ENCODE measurements around the gene TEAD3.

TEAD3 gene

DNA sequence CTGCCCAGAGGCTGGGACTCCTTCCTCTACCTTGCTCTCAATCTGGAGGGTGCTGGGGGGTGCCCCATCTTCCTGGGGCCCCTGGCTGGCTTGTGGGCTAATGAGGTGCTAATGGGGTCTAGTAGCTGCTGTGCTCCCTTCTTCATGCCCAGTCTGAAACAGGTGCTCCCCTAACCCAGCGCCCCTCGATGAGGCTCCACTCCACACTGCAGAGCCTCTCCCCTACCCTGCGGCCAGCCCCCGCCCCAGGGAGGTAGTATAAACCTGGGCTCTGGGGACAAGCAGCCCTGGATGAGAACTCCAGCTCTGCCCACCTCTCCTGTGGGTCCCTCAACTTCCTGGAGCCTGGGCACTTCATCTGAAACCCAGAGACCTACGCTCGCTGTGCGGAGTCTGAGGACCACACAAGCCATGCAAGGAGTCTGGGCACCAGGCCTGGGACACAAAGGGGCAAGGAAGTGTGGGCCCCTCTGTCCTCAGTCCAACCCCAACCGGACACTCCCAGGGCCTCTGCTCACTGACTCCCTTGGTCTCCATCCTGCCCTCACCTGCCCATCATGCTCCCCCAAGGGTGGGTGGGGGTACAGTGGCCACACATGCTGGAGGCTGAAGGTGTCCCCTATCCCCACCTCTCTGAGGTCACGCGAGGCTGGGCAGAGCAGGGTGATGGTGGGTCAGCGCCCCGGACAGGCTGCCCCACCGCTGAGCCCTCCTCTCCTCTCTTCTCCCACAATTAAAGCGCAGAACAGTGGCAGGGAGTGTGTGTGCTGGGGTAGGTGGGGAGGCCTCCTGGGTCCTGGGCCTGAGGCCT, 22.5 kb downstream of the TEAD3 start:
- DNase-seq, result no peak

DNA sequence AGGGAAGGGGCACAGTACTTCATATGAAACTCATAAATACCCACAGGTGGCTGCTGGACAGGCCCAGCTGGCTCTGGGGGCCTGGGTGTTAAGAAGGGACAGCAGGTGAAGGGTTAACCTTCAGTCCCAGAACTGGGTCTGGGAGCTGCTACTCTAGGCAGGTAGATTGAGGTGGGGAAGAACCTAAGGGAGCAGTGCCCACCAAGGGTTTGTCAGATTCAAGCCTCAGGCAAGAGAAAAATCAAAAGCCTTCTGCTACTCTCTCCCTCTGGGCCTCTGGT, 23.1 kb downstream of the TEAD3 start:
- DNase-seq, result no peak

DNA sequence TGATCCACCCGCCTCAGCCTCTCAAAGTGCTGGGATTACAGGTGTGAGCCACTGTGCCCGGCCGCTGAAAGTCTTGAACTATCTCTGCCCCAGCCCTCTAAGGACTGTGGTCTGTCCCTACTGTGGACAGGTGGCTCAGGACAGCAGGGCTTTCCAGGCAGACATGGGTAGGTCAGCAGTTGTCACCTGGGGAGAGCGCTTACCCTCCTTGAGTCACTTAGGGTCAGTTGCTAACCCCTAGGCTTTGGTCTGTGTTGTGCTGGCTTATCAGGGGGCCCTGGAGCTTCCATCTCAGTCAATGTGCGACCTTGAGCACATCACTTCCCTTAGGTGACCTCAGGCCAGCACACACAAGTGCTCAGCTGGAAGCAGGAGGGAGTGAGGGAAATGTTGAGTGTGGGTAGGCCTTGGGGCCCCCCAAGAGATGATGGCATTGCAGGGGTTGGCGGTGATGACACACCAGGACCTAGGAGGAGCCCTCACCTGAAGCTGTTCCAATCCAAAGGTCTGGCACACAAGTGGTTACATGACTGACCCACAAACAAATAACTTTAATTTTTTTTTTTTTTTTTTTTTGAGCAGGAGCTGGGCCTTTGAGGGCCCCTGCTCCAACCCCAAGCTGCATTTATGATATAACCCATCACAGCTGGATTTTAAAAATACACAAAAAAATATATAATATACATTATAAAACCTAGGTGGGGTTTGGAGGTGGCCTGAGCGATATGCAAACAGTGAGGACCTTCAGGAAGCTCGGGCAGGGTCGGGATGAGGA, 23.6 kb downstream of the TEAD3 start:
- no peak for DNase-seq

DNA sequence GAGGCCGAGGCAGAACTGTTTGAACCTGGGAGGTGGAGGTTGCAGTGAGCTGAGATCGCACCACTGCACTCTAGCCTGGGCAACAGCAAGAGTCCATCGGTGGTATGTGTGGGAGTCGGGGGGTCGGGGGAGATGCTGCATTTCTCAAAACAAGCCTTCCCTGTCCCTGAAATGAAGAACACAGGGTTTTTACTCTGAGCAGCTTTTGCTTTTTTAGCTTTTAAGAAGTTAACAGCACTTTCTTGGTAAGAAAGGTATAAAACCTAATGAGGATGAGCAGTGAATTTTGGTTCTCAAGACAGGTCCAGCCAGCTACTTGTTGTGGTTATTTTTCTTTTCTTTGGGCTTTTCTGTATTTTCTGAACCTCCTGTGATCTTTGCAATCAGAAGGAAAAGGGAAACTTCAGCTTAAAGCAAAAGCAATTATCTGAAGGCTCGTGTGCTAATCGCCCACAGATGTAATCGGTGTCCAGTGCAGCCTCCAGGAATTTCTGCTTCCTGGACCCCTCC, 25.0 kb downstream of the TEAD3 start:
- DNase-seq, result no peak

DNA sequence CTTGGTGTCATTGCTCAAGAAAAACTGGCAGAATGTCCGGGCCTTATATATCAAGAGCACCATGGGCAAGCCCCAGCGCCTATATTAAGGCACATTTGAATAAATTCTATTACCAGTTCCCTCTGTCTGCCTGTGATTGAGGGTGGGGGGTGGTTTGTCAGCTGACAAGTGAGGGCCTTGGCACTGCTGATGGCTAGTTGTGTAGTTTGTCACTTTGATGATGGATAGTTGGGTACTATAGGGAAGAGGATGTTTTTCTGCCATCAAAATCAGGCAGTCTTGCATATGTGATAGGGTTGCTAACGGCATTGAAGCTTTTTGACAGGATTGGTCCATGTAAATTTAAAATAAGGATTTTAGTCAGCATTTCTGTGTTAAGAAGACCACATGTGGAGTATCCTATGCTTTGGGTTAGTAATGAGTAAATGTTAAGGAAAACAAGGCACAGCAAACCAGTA, 26.2 kb downstream of the TEAD3 start:
- DNase-seq, result no peak

DNA sequence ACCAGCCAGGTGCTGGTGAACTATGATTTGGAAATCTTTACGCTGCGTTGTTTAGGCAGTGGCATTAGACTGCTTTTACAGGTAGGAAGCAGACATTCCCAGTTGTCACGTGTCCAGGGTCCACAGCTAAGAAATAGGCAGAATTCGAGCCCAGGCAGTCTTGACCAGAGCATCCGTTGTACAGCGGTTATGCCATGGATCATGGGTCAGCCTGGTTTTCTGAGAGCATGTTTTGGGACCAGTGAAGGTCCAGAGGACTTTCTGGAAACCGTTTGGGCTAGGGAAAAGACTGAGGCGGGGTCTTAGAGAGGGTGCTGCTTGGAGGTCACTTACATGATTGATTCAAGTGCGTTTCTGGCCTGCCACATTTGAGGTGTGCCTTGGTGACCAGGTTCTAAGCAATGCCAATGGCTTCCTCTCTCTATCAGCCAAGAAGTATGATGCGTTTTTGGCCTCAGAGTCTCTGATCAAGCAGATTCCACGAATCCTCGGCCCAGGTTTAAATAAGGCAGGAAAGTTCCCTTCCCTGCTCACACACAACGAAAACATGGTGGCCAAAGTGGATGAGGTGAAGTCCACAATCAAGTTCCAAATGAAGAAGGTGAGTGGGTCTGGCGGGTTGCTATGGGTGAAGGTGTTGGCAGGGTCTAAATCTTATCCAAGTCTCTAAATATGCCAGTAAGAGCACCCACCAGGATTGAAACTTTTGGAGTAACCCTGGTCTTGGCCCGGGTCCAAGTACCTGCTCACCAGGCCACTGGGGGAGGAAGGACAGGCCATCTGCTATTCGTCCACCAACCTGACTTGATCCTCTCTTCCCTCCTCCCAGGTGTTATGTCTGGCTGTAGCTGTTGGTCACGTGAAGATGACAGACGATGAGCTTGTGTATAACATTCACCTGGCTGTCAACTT, 26.9 kb downstream of the TEAD3 start:
- no peak for DNase-seq

DNA sequence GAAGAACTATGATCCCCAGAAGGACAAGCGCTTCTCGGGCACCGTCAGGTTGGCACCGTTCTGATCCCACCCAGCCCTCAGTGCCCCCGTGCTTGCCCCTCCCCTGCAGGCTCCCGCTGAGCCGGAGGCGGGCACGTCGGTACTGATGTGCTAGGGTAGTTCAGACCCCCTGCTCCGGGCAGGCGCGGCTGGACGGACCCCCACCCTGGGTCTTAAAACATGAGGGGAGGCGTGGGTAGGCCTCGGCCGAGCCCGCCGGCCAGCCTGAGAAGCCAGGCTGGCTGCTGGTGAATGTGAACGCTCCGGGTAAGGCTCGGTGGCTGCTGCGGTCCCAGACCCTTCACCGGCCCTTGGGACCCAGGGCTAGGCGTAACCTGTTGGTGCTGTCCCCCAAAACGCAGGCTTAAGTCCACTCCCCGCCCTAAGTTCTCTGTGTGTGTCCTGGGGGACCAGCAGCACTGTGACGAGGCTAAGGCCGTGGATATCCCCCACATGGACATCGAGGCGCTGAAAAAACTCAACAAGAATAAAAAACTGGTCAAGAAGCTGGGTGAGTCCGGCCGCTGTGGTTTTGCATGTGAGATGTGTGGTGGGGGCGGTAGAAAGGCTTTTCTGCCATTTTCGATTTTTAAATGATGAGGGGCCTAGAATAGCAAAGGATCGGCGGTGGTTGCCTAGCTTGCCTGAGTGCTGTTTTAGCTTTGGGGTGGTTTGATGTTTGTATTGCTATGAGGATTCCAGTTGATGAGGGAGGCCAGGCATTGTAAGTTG, 27.7 kb downstream of the TEAD3 start:
- peak in 1 of 2 donors; percentile 45 for DNase-seq

DNA sequence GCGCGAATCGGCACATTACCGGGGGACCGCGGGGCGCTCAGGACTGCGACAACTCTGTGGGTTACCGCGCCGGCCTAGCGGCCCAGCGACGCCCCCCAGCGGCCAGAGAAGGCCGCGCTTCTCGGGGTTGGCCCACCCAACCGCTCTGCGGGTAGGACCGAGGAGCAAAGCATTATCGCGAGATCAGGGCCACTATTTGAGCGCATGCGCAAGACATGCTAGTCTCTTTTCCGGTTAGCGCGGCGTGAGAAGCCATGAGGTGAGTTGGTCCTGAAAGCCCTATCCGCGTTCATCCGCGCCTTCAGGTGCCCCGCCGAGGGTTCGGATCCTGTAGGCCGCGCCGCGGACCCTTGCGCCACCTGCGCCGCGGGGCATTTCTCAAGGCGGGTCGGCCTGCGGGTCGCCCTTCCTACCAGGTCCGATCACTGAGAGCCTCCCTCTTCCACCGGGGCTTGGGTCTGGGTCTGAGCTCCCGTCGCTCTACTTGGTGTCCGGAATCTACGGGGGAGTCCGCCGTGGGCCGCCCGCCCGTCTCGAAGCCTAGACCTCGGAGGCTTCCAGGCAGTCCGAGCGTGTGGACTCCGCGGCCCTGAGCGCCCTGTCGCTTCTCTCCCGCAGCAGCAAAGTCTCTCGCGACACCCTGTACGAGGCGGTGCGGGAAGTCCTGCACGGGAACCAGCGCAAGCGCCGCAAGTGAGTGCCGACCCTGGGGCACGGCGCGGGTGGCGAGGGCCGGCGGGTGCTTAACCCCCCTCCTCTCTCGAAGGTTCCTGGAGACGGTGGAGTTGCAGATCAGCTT, 28.5 kb downstream of the TEAD3 start, which contains the start of gene RPL10A:
Gene RPL10A, plus strand, starts transcription at position 221 of the 799 bp plus-strand sequence. Its CDS starts 34 bp downstream, at position 255.
- peak; percentile 95 to 96 for DNase-seq

DNA sequence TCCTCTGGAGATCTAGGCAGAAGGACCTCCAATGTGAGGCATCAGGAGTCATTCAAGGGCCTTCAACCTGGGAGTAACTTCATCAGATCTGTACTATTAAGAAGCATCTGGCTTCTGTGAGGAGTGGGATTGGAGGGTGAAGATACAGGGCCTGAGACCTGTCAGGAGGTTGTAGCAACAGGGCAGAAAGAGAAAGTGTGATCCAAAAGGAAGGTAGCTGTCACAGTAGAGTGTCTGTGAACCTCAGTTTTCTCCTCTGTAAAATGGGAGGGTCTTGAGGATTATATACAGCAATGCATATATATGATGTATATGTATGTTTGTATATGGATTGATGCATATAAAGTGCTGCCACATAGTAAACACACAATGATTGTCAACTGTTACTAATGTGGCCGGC, 31.2 kb downstream of the TEAD3 start:
- no peak for DNase-seq

DNA sequence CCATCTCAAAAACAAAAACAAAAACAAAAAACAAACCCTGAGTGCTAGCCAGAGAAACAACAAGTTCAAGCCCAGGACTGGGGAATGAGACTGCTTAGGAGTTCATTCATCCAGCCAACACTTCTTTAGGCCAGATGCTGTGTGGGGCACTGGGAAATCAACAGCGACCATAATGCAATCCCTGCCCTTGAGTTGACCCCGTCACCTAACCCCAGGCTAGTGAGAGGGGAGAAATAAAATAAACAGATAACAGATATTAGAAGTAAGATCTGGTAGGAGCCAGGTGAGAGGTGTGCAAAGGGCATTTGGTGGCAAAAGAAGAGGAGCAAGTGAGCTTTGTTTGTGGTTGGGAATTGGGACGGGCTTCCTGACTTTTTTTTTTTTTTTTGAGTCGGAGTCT, 33.6 kb downstream of the TEAD3 start:
- DNase-seq, result no peak

DNA sequence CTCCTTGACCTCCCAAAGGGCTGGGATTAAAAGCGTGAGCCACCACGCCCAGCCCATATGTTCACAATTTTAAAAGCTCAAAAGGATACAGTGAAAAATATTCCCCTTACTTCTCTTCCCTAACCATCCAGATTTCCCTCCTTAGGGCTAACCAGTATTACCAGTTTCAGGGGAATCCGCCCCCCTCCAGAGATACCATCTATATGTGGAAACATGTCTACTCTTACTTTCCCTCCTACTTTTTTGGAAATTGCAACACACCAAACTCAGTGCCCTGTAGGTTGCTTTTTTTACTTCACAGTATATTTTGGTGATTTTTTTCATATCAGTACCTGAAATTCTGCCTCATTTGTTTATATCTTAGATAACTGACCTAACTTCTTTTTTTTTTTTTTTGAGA, 35.6 kb downstream of the TEAD3 start:
- DNase-seq, result no peak

DNA sequence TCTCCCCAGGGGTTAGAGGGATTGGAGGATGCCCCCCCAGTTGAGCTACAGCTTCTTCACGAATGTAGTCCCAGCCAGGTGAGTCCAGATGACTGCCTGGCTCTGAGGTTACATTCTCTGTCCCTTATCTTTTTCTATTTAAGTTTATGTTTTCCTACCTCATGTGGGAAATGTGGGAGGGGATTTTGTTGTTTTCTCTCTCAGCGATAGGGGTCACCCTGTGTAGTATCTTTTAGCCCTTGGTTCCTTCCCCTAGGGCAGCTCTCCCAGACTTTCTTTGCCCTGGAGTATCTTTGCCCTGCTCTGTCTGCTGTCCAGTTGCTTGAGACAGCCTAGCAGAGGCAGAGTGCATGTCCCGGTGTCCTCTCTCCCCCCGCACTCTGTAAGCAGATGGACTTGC, 39.0 kb downstream of the TEAD3 start:
- DNase-seq, result no peak

DNA sequence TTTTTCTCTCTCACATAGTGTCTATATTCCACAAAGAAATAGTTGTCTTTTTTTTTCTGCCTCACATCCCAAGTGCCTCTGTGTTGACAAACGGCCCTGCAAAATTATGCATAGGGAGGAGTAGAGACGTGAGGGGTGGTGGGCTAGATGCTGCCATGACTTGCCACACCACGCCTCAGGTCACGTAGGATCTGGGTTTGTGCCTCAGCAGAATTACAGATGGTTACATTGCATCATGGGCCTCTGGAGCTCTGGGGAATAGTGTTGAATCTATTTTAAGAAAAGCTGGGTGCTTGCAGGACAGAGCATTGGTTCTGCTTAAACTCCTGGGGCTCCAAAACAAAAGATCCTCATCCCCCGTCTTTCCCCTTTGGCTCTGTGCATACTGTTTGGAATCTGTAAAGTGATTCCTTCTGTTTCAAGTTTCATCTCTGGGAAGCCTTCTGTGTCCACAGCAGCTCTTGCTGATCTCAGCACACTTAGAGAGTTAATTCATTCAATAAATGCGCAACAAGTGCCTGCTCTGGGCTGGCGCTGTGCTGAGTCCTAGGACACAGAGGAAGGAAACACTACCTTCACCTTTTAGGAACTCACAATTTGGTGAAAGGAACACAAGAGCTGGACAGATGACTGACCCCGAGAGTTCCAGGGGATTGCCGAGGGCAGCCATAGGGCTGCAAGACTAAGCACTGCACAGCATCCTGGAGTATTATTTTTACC, 42.3 kb downstream of the TEAD3 start:
- no peak for DNase-seq

DNA sequence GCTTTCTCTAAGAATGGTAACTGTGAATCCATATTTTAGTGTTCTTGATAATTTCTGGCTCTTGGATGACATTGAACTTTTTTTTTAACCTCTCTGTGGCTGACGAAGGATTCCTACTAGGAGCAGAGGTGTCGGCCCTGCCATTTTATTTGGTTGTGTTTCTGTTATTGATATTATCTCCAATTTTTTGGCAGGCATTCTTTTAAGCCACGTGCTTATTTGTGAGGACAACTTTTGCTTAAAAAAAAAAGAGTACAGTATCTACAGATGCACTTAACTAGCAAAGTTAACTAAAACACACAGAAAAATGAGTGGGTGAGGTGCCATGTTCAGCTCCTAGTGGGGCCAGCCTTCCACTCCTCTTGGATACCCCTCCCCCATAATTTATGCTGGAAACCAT, 43.6 kb downstream of the TEAD3 start:
- no peak for DNase-seq

DNA sequence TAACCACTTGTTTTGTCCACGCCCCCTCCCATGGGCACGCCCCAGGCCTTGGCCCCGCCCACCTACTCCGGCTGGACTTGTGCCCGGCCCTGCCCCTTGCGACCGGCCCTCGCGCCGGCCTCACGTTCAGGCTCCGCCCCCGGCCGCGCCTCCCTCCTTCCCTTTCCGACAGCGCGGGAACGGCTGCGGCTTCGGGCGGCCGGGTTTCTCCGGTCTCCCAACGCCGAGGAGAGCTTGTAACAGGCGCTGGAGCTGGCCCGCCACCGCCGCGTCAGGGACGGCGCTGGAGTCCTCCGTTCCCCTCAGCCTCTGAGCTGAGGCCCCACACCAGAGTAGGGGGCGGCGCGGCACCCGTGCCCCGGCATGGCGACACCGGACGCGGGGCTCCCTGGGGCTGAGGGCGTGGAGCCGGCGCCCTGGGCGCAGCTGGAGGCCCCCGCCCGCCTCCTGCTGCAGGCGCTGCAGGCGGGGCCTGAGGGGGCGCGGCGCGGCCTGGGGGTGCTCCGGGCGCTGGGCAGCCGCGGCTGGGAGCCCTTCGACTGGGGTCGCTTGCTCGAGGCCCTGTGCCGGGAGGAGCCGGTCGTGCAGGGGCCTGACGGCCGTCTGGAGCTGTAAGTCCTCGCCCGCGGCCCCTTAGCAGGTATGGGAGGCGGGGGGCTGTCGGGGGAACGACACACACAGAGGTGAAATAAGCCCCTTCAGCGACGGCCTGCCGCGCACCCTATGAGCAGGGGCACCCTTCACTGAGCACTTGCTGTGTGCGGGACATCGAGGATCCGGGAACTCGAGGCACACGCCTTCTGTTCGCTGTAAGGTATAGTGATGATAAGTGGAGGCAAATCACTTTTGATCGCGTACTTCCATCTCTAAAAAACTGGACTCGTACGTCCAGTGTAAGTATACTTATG, 44.4 kb downstream of the TEAD3 start, which contains the start of gene FANCE:
Gene FANCE, plus strand, starts transcription at position 156 of the 908 bp plus-strand sequence. Its CDS starts 208 bp downstream, at position 364.
- DNase-seq, result peak; percentile 85 to 87

DNA sequence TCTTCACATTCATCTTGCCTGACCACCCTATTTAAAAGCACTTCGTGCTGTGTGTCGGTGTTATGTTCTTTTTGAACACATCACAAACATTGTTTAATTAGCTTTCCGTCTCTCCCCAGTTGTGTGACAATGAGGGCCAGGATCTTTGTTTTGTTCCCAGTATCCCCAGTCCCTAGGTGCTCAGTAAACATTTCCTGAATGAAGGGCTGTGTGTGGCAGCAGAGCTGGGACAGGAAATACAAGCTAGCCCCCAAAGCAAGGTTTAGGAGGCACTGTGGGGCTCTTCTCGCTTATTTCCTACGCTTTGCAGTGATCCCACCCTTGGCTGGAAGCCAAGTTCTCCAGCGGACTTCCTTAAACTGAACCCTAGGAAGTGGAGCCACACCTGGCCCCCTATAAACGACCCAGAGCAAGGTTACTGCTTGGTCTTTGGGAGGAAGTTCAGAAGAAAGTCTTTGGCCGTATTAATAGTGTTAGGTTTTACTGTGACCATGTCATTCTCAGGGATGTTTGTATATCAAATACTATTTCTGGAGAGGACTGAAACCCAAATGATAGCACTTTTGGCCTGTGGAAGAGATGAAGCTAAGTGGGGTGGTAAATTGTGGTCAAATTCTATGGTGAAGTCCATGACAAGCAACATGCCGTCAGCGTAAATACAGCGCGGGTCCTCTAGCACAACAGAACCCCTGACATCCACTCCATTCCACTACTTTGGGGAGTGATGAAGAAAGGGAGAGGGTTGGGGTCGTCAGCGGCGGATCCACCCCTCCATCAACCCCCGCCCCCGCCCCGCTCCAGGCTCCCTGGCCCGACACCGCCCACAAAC, 45.3 kb downstream of the TEAD3 start:
- DNase-seq, result no peak

DNA sequence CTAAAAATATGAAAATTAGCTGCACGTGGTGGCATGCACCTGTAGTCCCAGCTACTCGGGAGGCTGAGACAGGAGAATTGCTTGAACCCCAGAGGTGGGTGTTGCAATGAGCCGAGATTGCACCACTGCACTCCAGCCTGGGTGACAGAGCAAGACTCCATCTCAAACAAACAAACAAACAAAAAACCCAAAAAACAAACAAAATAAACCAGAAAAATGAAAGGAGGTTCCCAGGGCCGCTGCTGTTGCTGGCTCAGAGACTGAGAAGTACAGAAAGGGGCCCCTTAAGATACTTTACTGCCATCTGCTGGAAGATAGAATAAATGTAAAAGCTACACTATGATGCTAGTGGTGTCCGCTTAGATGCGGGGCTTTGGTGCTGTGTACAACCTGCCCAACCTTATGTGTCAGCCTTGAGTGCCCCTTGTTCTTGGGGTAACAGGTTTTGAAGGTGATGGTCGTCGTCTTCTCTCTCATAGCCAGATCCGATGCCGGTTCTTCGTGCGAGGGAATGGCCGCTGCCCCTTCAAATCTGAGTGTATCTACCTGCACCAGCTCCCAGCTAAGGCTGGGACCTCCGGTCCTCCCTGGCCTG, 47.5 kb downstream of the TEAD3 start:
- DNase-seq, result peak in 1 of 2 donors; percentile 42

DNA sequence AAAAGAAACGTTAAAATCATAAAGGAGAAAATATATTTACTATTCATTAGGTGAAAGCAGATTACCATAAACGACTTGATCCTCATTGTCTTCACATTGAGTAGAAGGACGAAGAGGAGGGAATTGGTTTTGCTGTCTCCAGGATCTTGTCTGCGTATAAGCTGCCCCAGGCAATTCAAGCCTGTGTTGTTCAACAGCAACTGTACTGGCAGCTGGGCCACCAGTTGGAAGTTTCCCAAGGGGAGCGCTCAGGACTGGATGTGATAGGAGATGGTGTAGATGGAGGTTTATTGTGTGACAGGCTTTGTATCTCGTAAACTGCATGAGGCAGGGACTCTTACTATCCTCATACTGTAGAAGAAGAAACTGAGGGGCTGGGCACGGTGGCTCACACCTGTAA, 48.7 kb downstream of the TEAD3 start:
- no peak for DNase-seq

All from activated CD4-positive, alpha-beta T cell treated with anti-CD3 and anti-CD28 coated beads for 4 hours (primary cell).